SU-DHL-6 (cell line): ENCODE results near the gene TCF12.

Source experiments
- H2AFZ ChIP-seq: fragments of 200-600 bp; sonication (generic); 2 replicates; pipeline ENCODE4 v1.6.1; 2014; ENCODE audit warnings: low read depth, mild to moderate bottlenecking, moderate library complexity, mixed read lengths, antibody characterized with exemption, low read length; ENCODE audit not compliant: severe bottlenecking
- H3F3A ChIP-seq: fragments of 200-600 bp; shearing (Covaris generic); 2 replicates; pipeline ENCODE4 v1.6.0; 2016; ENCODE audit warnings: antibody characterized with exemption, mild to moderate bottlenecking; ENCODE audit not compliant: insufficient read depth
- H3K27ac ChIP-seq: fragments of 200-600 bp; sonication (generic); 2 replicates; pipeline ENCODE4 v1.5.1; 2016; ENCODE audit warnings: low read depth, mild to moderate bottlenecking, low read length, moderate library complexity, mixed read lengths
- H3K27me3 ChIP-seq: fragments of 200-600 bp; sonication (generic), shearing (Covaris generic); 2 replicates; pipeline ENCODE4 v1.6.0; 2014; ENCODE audit warnings: mild to moderate bottlenecking, low read length
- H3K36me3 ChIP-seq: fragments of 200-600 bp; sonication (generic); 2 replicates; pipeline ENCODE4 v1.6.1; 2014; ENCODE audit warnings: mild to moderate bottlenecking, low read length, mixed read lengths
- H3K4me2 ChIP-seq: fragments of 300-600, 200-600 bp; shearing (Covaris generic), sonication (generic); 2 replicates; pipeline ENCODE4 v1.6.0; 2014; ENCODE audit warnings: low read length, low read depth, mild to moderate bottlenecking; ENCODE audit not compliant: poor library complexity, severe bottlenecking
- H3K4me3 ChIP-seq: fragments of 200-600 bp; sonication (generic); 2 replicates; pipeline ENCODE4 v1.5.1; 2014; ENCODE audit warnings: antibody characterized with exemption, low read length, mild to moderate bottlenecking, mixed read lengths; ENCODE audit not compliant: insufficient read depth, poor library complexity, severe bottlenecking
- H3K79me2 ChIP-seq: fragments of 200-600 bp; sonication (generic); 2 replicates; pipeline ENCODE4 v1.6.1; 2014; ENCODE audit warnings: mild to moderate bottlenecking, low read length, moderate library complexity; ENCODE audit not compliant: insufficient read depth
- H3K9ac ChIP-seq: fragments of 200-600 bp; sonication (generic); 2 replicates; pipeline ENCODE4 v1.7.0; 2014; ENCODE audit warnings: mild to moderate bottlenecking, low read length
- H3K9me2 ChIP-seq: fragments of 200-600 bp; sonication (generic); replicated peaks from 2 replicates; pipeline ENCODE4 v1.6.1; 2014; ENCODE audit warnings: low read length; ENCODE audit not compliant: insufficient read depth
- H3K9me3 ChIP-seq: fragments of 200-600 bp; sonication (generic); 2 replicates; pipeline ENCODE4 v1.6.1; 2014; ENCODE audit warnings: low read length, mixed read lengths; ENCODE audit not compliant: insufficient read depth
- H4K20me1 ChIP-seq: fragments of 200-600 bp; sonication (generic); 2 replicates; pipeline ENCODE4 v1.6.1; 2014; ENCODE audit warnings: low read depth, mild to moderate bottlenecking, antibody characterized with exemption, low read length, moderate library complexity, mixed read lengths
- EZH2phosphoT487 ChIP-seq: fragments of 200-600 bp; sonication (generic), shearing (Covaris generic); conservative IDR thresholded peaks from 2 replicates; pipeline ENCODE4 v1.6.1; 2018; ENCODE audit warnings: mild to moderate bottlenecking, antibody characterized with exemption, low read length, moderate library complexity, mixed read lengths
- TF ChIP-seq, protein P1 (sequence below): fragments of 200-600 bp; sonication (generic); IDR thresholded peaks from one replicate; pipeline ENCODE4 v1.5.1; 2017; ENCODE audit warnings: antibody characterized with exemption, mild to moderate bottlenecking, low read length, moderate library complexity; ENCODE audit not compliant: insufficient read depth, poor library complexity, severe bottlenecking

TCF12 gene

GRCh38 chr15:57335719-57336118 lies 417.3 kb downstream of the TCF12 start:
- Histone ChIP-seq H3K36me3 (no peaks in the 10 kb centered on the region), H3K27me3 (no peaks in the 10 kb centered on the region), H3K4me2 (no peak overlapping the region), H3K27ac (no peak overlapping the region), H3K4me3 (no peak overlapping the region), H3F3A (no peaks in the 10 kb centered on the region), H4K20me1 (no peaks in the 10 kb centered on the region), H2AFZ (no peak overlapping the region), H3K79me2 (no peaks in the 10 kb centered on the region), H3K9me3 (no peaks in the 10 kb centered on the region), H3K9me2 (no peaks in the 10 kb centered on the region), H3K9ac (no peak overlapping the region)
- TF ChIP-seq, protein P1, sequence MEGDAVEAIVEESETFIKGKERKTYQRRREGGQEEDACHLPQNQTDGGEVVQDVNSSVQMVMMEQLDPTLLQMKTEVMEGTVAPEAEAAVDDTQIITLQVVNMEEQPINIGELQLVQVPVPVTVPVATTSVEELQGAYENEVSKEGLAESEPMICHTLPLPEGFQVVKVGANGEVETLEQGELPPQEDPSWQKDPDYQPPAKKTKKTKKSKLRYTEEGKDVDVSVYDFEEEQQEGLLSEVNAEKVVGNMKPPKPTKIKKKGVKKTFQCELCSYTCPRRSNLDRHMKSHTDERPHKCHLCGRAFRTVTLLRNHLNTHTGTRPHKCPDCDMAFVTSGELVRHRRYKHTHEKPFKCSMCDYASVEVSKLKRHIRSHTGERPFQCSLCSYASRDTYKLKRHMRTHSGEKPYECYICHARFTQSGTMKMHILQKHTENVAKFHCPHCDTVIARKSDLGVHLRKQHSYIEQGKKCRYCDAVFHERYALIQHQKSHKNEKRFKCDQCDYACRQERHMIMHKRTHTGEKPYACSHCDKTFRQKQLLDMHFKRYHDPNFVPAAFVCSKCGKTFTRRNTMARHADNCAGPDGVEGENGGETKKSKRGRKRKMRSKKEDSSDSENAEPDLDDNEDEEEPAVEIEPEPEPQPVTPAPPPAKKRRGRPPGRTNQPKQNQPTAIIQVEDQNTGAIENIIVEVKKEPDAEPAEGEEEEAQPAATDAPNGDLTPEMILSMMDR: no peak
- no peak for TF ChIP-seq EZH2phosphoT487

- H3K4me2 ChIP-seq: no peak overlapping the region
- H3K9ac ChIP-seq: no peak overlapping the region
- H3F3A ChIP-seq: no peaks in the 10 kb centered on the region
- H3K79me2 ChIP-seq: no peaks in the 10 kb centered on the region
- no peak overlapping the region for H3K4me3 ChIP-seq
- no peak overlapping the region for H2AFZ ChIP-seq
- no peak for TF ChIP-seq EZH2phosphoT487
- TF ChIP-seq, protein P1: no peak
- H3K9me2 ChIP-seq: no peaks in the 10 kb centered on the region
- no peak overlapping the region for H3K27ac ChIP-seq
- H4K20me1 ChIP-seq: no peaks in the 10 kb centered on the region
- no peaks in the 10 kb centered on the region for H3K36me3 ChIP-seq
- H3K27me3 ChIP-seq: no peaks in the 10 kb centered on the region
- H3K9me3 ChIP-seq: no peaks in the 10 kb centered on the region
Measured at GRCh38 chr15:57337868-57338411, 419.5 kb downstream of the TCF12 start.

DNA sequence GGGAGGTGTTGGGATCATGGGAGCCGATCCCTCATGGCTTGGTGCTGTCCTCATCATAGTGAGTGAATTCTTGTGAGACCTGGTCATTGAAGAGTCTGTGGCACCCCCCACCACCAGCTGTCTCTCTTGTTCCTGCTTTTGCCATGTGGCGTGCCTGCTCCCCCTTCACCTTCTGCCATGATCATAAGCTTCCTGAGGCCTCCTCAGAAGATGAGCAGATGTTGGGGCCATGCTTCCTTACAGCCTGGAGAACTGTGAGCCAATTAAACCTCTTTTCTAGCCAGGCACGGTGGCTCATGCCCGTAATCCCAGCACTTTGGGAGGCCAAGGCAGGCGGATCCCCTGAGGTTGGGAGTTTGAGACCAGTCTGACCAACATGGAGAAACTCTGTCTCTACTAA lies 420.9 kb downstream of the TCF12 start:
- Histone ChIP-seq H3K27me3 (no peaks in the 10 kb centered on the region), H3K27ac (no peak overlapping the region), H3K9me3 (no peaks in the 10 kb centered on the region), H3K9me2 (no peaks in the 10 kb centered on the region), H3K4me2 (no peak overlapping the region), H4K20me1 (no peaks in the 10 kb centered on the region), H3F3A (no peaks in the 10 kb centered on the region), H3K9ac (no peak overlapping the region), H3K79me2 (no peaks in the 10 kb centered on the region), H3K4me3 (no peak overlapping the region), H3K36me3 (no peaks in the 10 kb centered on the region), H2AFZ (no peak overlapping the region)
- TF ChIP-seq, protein P1: no peak
- no peak for TF ChIP-seq EZH2phosphoT487
